Mucosa of descending colon (tissue), 3 donors: ENCODE results near the gene NME3. TPM values are rescaled to one million over a fixed set of nuclear protein-coding genes. Genes with fewer than 3 reads are reported as not detected.

Source experiments
- ATAC-seq: fragments of 200-7000 bp; cut with Tn5 transposase; one replicate; pipeline ENCODE4 v1.9.1; 2020; ENCODE audit warnings: mild to moderate bottlenecking, moderate library complexity
- DNase-seq, 3 donors: peaks; one replicate each; pipeline ENCODE4 v3.0.0-alpha.2; 2020
- H3K36me3 ChIP-seq: fragments of 200-600 bp; one replicate; pipeline ENCODE4 v1.8.0; 2021; ENCODE audit warnings: low read depth, mild to moderate bottlenecking
- H3K4me1 ChIP-seq: fragments of 200-600 bp; one replicate; pipeline ENCODE4 v1.8.0; 2021; ENCODE audit warnings: low read depth, mild to moderate bottlenecking
- H3K4me3 ChIP-seq: fragments of 200-600 bp; one replicate; pipeline ENCODE4 v1.8.0; 2021; ENCODE audit warnings: mild to moderate bottlenecking
- H3K9me3 ChIP-seq: fragments of 200-600 bp; one replicate; pipeline ENCODE4 v1.8.0; 2021; ENCODE audit warnings: mild to moderate bottlenecking
- intact Hi-C, 2 donors: fragments of 100-400 bp; cut with DNase I in 1 of 2; cut with micrococcal nuclease in 1 of 2; formaldehyde crosslinking; loops; one replicate each; pipeline versions ENCODE4 v1.11.0 to v1.11.1; 2022; cut with DNase I, micrococcal nuclease
- total RNA-seq, 3 donors: library from RNA; stranded (reverse); fragmentation: NEBNext Ultra II Directional in 2 of 3; extraction: Animal tissue kit (Norgen Biotek cat#: 25700) in 2 of 3; gene quantifications; one replicate each; pipeline versions ENCODE4 v1.2.1 to v1.2.4, GENCODE V29; 2021 to 2023
- TF ChIP-seq, protein P1 (sequence below): fragments of 200-600 bp; IDR thresholded peaks from one replicate; pipeline ENCODE4 v1.8.0; 2022; ENCODE audit warnings: antibody characterized with exemption, mild to moderate bottlenecking
- donor health status: DM: no; HTN: no; CAD: no; lungs with moderate emphysema.
- donor health status: DM: no; HTN: no; CAD: no.
- donor health status: DM: no; HTN: yes; CAD: no.

NME3 gene
- total RNA-seq, 3 donors from 2014 or later: 49.1 to 66.0 (median 56.0) TPM

DNA sequence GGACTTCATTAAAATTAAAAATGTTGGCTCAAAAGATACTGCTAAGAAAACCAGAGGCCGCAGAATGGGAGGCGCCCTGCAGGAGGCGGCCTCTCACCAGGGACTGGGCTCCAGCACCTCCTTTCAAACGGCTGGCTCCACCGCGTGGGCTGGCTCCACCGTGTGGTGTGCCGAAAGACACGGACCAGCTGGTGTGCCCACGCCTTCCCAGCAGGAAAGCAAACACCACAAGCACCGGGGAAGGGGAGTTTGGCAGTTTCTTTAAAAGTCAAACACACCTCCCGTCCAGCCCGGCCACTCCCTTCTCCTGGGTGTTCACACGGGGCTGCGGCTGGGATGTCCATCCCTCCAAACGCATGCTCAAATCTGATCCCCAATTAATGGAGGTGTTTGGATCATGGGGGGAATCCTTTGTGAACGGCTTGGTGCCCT is 41.4 kb upstream of the NME3 start:
- H3K36me3 ChIP-seq: peaks cover 5% of the 10 kb centered on the region
- peak; percentile 76 to 80 (median 79) for DNase-seq

DNA sequence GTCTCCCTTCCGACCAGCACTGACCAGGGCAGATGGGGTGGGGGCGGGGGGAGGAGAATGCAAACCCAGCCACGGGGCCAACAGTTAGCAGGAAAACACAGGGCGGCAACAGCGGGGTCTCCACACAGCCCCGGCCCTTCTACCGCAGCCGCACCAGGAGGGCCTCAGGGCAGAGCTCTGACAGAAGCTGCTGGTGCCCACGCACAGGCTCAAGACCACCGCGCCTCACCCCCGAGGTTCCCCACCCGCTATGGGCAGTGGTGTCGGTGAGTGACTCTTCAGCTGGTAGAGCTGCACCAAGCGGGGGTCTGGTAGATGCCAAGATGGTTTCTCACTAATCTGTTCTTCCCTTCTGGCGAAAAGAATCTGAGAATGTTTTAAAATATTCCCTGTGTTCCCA is 39.2 kb upstream of the NME3 start:
- H3K9me3 ChIP-seq: no peaks in the 10 kb centered on the region
- no peak for ATAC-seq
- no peaks in the 10 kb centered on the region for H3K4me1 ChIP-seq
- DNase-seq: no peak
- no peak overlapping the region for H3K4me3 ChIP-seq
- no peaks in the 10 kb centered on the region for H3K36me3 ChIP-seq
- TF ChIP-seq, protein P1, sequence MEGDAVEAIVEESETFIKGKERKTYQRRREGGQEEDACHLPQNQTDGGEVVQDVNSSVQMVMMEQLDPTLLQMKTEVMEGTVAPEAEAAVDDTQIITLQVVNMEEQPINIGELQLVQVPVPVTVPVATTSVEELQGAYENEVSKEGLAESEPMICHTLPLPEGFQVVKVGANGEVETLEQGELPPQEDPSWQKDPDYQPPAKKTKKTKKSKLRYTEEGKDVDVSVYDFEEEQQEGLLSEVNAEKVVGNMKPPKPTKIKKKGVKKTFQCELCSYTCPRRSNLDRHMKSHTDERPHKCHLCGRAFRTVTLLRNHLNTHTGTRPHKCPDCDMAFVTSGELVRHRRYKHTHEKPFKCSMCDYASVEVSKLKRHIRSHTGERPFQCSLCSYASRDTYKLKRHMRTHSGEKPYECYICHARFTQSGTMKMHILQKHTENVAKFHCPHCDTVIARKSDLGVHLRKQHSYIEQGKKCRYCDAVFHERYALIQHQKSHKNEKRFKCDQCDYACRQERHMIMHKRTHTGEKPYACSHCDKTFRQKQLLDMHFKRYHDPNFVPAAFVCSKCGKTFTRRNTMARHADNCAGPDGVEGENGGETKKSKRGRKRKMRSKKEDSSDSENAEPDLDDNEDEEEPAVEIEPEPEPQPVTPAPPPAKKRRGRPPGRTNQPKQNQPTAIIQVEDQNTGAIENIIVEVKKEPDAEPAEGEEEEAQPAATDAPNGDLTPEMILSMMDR: no peak
- intact Hi-C loops: no loop called here

More for the DNA sequence above, 41.4 kb upstream of the NME3 start:
- intact Hi-C loops: no loop called here
- ATAC-seq: peak; percentile 96
- H3K9me3 ChIP-seq: no peaks in the 10 kb centered on the region
- H3K4me1 ChIP-seq: no peaks in the 10 kb centered on the region
- TF ChIP-seq, protein P1: peak; percentile 37
- no peak overlapping the region for H3K4me3 ChIP-seq

DNA sequence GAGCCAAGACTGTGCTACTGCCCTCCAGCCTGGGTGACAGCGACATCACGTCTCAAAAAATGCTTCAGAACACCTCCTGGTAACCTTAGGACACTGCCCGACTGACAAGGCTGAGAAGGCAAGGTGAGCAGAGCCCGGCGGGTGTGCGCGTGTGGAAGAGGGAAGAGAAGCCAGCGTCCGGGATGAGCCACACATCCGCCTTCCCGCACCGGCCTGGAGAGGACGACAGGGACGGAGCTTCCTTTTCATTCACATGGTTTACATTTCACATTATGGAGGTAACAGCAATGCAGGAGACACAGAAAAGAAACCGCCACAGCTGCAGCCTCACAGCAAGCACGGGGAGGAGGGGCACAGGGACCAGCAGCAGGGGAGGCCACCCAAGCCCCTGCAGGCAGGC is 38.8 kb upstream of the NME3 start:
- no peak for DNase-seq
- ATAC-seq: no peak
- no peak overlapping the region for H3K4me3 ChIP-seq
- TF ChIP-seq, protein P1: no peak
- no peaks in the 10 kb centered on the region for H3K4me1 ChIP-seq
- no peaks in the 10 kb centered on the region for H3K36me3 ChIP-seq
- intact Hi-C loops: no loop called here
- H3K9me3 ChIP-seq: no peaks in the 10 kb centered on the region

DNA sequence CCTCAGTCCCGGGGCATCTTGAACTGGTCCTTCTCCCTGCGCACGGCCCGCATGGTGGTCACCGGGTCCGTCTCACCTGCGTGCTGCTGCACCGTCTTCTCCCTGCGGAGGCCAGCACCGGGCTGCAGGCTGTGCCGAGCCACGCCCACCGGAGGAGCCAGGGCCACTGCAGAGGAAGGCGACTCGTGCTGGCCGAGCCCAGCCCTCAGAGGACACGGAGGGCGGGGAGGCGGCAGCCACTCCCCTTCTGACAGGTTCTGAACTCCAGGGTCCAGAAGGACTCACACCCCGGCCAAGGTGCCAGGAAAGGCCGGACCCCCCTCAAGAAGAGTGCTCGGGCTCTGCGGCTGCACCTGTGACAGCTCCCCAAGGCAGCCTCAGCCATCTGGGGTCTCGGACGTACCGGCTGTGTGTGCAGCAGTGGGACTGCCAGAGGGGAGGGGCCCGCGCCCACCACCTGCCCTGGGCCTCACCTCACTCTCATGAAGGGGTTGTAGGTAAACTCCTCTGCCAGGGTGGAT is 38.0 kb upstream of the NME3 start:
- intact Hi-C loops: no loop called here
- ATAC-seq (peak; percentile 63), DNase-seq (peak in 2 of 3 donors; percentile 51 to 54)
- no peaks in the 10 kb centered on the region for H3K36me3 ChIP-seq
- H3K9me3 ChIP-seq: no peaks in the 10 kb centered on the region
- no peak overlapping the region for H3K4me3 ChIP-seq
- H3K4me1 ChIP-seq: no peaks in the 10 kb centered on the region
- TF ChIP-seq, protein P1: no peak

DNA sequence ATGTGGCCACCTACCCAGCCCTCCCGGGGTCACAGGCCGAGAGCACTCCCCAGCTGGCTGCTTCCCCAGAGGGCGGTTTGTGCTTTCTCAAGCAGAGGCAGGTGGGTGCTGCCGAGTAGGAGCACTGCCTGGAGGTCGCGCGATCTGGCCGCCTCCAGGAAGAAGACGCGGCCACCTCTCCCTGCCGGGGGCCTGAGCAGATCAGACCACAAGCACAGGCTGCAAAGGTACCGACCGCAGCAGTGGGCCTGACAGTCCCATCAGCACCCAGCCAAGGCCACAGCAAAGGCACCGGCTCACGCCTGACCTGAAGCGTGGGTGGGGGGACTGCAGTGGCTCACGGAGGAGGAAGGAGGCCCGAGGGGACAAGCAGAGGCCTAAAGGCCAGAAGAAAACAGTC is 37.3 kb upstream of the NME3 start:
- no peak for ATAC-seq

More for the DNA sequence above, 37.3 kb upstream of the NME3 start:
- TF ChIP-seq, protein P1: no peak
- Histone ChIP-seq H3K9me3 (no peaks in the 10 kb centered on the region), H3K4me3 (no peak overlapping the region), H3K36me3 (no peaks in the 10 kb centered on the region), H3K4me1 (no peaks in the 10 kb centered on the region)
- intact Hi-C loops: no loop called here
- no peak for DNase-seq
